ENCODE measurements around the gene MEF2B.
A peak's percentile ranks its signal among the peaks of the same experiment; 100 is the strongest.

MEF2B gene

DNA sequence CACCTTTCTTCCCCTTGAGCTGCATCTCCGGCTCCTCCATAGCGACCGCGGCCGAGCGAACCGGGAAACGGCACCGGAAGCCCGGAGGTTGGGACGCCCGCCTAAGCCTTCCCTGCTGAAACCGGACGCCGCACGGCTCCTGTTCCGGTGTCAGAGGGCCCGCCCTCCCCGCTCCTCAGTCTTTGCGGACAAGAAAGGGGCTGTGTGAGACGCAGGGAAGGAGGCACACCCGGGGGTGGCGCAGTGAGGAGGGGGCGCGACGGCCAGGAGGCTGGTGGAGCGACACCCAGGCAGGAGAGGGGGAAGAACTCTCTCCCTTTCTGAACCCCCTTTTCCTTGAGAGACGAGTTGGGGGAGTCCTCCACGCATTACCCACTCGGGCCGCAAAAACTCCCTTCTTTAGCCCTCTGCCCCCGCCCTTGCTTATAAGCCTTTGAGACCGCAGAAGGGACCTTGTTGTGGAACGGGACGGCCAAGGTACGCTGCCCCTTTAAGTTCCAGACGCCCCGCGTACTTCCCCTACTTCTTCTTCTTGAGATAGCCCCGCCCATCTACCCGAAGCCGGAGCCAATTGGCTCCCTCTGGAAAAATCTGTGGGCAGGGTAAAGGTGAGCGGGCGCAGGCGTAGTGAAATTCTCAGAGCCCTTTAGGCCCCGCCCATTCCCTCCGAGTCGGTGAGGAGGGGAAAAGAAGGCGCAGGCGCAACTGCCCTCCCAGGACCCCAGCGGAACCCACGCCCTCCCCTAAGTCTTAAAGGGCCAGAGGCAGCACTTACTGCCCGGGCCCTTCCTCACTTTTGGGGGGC is 22.2 kb upstream of the MEF2B start, which contains the start of the genes BORCS8 and RFXANK:
BORCS8 (minus strand) TSS at position 75 of the 805 bp plus-strand sequence; CDS start at position 40, 35 bp downstream.
RFXANK (plus strand) TSS at position 181 of the 805 bp plus-strand sequence. CDS start 1,689 bp downstream, outside the sequence.
- TF ChIP-seq CTCF (IDR thresholded peaks at IDR 0.05) (no peak), ZFX (IDR thresholded peaks at IDR 0.05; ENCODE audit: borderline replicate concordance) (no peak)

DNA sequence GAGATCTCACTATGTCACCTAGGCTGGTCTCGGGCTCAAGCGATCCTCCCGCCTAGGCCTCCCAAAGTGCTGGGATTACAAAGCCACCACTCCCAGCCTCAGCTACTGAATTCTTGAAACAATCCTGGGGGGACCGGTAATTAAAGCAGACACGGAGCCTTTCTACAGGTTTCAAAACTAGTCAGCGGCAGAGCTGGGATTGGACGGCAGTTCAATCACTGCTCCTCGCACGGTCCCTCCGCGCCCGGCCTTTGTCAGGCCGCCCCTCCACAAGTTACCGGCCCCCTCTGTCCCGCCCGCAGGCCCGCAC is 21.7 kb upstream of the MEF2B start:
- H3K27ac ChIP-seq: peak overlapping the region; percentile 94
- TF ChIP-seq CTCF (IDR thresholded peaks at IDR 0.05) (no peak), ZFX (IDR thresholded peaks at IDR 0.05; ENCODE audit: borderline replicate concordance) (no peak)

More for the DNA sequence above, 22.2 kb upstream of the MEF2B start, which contains the start of the genes BORCS8 and RFXANK:
- peak within 1 kb of the TSS; percentile 94 for H3K27ac ChIP-seq

GRCh38 chr19:19186742-19187141 is 16.7 kb upstream of the MEF2B start:
- H3K27ac ChIP-seq: no peak overlapping the region
- no peak for TF ChIP-seq CTCF (IDR thresholded peaks at IDR 0.05)
- TF ChIP-seq ZFX (IDR thresholded peaks at IDR 0.05; ENCODE audit: borderline replicate concordance): no peak

GRCh38 chr19:19185853-19186740 is 16.0 kb upstream of the MEF2B start:
- H3K27ac ChIP-seq: no peak overlapping the region
- TF ChIP-seq ZFX (IDR thresholded peaks at IDR 0.05; ENCODE audit: borderline replicate concordance) (no peak), CTCF (IDR thresholded peaks at IDR 0.05) (peak; percentile 89)

- no peak for TF ChIP-seq CTCF (IDR thresholded peaks at IDR 0.05)
- no peak for TF ChIP-seq ZFX (IDR thresholded peaks at IDR 0.05; ENCODE audit: borderline replicate concordance)
These were observed 11.5 kb upstream of the MEF2B start for GRCh38 chr19:19181488-19181998.

DNA sequence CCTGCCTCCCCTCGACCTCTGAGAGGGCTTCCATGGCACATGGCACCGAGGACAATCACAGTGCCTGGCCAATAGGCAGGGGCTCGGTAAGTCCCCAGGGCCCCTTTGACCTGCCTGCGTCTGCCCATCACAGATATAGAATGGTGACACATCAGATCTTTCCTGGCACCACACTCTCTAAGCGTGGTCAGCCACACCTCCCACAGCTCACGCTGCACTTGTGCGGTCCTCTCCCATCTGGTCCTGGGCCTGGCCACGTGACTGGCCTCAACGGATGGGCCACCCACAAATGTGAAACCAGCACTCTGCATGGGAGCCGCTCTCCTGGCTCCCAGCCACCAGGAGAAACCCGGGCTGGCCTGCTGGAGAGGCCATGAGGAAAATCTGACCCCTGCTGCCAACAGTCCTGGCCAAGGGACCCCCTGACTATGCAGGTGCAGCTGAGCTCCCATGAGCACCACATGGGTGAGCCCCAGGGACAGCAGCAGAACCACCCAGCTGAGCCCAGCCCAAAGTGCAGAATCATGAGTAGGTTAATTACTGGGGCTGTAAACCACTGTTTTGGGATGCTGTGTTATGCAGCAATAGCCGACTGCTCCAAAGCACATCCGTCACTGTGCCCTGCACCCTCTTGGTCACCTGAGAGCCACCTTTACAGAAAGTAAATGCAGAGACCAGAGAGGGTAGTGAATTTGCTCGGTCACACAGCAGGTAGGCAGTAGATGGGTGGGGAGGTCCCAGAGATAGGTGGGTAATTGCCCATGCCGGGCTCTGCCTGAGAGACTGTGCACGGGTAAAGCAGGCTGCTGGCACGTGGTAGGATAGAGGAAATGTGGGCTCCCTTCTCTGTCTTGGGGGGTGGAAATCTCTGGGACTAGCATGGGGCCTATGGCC is 9.7 kb upstream of the MEF2B start:
- no peak for TF ChIP-seq CTCF (IDR thresholded peaks at IDR 0.05)
- no peak for TF ChIP-seq ZFX (IDR thresholded peaks at IDR 0.05; ENCODE audit: borderline replicate concordance)
- no peak overlapping the region for H3K27ac ChIP-seq

More at GRCh38 chr19:19181488-19181998, 11.5 kb upstream of the MEF2B start:
- no peak overlapping the region for H3K27ac ChIP-seq

Data from 22Rv1 (cell line).